ES-I3 (cell line): ENCODE results near the gene CDHR2.
"Not testable (repeated sequence)": the region's sequence is repeated elsewhere in the genome, so short reads cannot be mapped to it uniquely, and the experiment has no call there.

Experiments used
- H3K36me3 ChIP-seq: 2 replicates; pipeline ENCODE4 v1.6.1; 2013; ENCODE audit warnings: mild to moderate bottlenecking, low read length, control low read depth, moderate library complexity; ENCODE audit not compliant: insufficient read depth
- H3K4me1 ChIP-seq: 2 replicates; pipeline ENCODE4 v1.6.1; 2013; ENCODE audit warnings: mild to moderate bottlenecking, control low read depth, low read length; ENCODE audit not compliant: insufficient read depth
- H3K9ac ChIP-seq: 2 replicates; pipeline ENCODE4 v1.6.1; 2013; ENCODE audit warnings: low read depth, mild to moderate bottlenecking, low read length, moderate library complexity
- H3K9me3 ChIP-seq: 2 replicates; pipeline ENCODE4 v1.6.1; 2013; ENCODE audit warnings: mild to moderate bottlenecking, low read length, moderate library complexity; ENCODE audit not compliant: control insufficient read depth, insufficient read depth

Gene CDHR2

GRCh38 chr5:176581361-176581760 is 32.2 kb downstream of the CDHR2 start:
- Histone ChIP-seq H3K4me1 (no peaks in the 10 kb centered on the region), H3K36me3 (no peaks in the 10 kb centered on the region), H3K9me3 (no peaks in the 10 kb centered on the region), H3K9ac (no peak overlapping the region)

- H3K4me1 ChIP-seq: no peaks in the 10 kb centered on the region
- H3K9ac ChIP-seq: no peak overlapping the region
Observed at GRCh38 chr5:176583076-176583475, 33.9 kb downstream of the CDHR2 start.

GRCh38 chr5:176587398-176587797 is 38.3 kb downstream of the CDHR2 start:
- no peaks in the 10 kb centered on the region for H3K4me1 ChIP-seq

More at GRCh38 chr5:176583076-176583475, 33.9 kb downstream of the CDHR2 start:
- Histone ChIP-seq H3K9me3 (no peaks in the 10 kb centered on the region), H3K36me3 (no peaks in the 10 kb centered on the region)

DNA sequence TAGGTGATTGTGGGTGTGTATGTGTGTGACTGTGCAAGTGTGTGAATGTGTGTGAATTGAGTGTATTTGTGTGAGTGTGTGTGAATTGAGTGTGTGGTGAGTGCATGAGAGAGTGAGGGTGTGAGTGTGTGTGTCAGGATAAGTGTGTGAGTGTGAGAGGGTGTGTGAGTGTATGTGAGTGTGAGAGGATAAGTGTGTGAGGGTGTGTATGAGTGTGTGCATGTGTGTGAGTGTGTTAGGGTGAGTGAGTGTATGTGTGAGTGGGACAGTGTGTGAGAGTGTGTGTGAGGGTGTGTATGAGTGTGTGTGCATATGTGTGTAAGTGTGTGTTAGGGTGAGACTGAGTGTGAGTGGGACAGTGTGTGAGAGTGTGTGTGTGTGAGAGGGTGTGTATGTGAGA is 39.2 kb downstream of the CDHR2 start:
- Histone ChIP-seq H3K9me3 (no peaks in the 10 kb centered on the region), H3K9ac (no peak overlapping the region), H3K36me3 (no peaks in the 10 kb centered on the region), H3K4me1 (no peaks in the 10 kb centered on the region)

More at GRCh38 chr5:176587398-176587797, 38.3 kb downstream of the CDHR2 start:
- Histone ChIP-seq H3K9me3 (no peaks in the 10 kb centered on the region), H3K9ac (no peak overlapping the region), H3K36me3 (no peaks in the 10 kb centered on the region)

GRCh38 chr5:176589039-176589769 is 40.1 kb downstream of the CDHR2 start:
- Histone ChIP-seq H3K36me3 (no peaks in the 10 kb centered on the region), H3K4me1 (no peaks in the 10 kb centered on the region), H3K9ac (no peak overlapping the region), H3K9me3 (no peaks in the 10 kb centered on the region)

- no peaks in the 10 kb centered on the region for H3K4me1 ChIP-seq
- no peaks in the 10 kb centered on the region for H3K36me3 ChIP-seq
- H3K9ac ChIP-seq: no peak overlapping the region
Observed at GRCh38 chr5:176590035-176590717, 41.0 kb downstream of the CDHR2 start.

DNA sequence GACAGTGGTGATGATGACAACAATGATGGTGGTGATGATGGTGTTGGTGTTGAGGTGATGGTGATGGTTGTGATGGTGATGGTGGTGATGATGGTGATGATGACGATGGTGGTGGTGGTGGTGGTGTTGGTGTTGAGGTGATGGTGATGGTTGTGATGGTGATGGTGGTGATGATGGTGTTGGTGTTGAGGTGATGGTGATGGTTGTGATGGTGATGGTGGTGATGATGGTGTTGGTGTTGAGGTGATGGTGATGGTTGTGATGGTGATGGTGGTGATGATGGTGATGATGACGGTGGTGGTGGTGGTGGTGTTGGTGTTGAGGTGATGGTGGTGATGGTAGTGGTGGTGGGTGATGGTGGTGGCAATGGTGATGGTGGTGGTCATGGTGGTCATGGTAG is 42.5 kb downstream of the CDHR2 start:
- H3K4me1 ChIP-seq, H3K36me3 ChIP-seq, H3K9ac ChIP-seq, H3K9me3 ChIP-seq: not testable (repeated sequence)

More at GRCh38 chr5:176590035-176590717, 41.0 kb downstream of the CDHR2 start:
- no peaks in the 10 kb centered on the region for H3K9me3 ChIP-seq

DNA sequence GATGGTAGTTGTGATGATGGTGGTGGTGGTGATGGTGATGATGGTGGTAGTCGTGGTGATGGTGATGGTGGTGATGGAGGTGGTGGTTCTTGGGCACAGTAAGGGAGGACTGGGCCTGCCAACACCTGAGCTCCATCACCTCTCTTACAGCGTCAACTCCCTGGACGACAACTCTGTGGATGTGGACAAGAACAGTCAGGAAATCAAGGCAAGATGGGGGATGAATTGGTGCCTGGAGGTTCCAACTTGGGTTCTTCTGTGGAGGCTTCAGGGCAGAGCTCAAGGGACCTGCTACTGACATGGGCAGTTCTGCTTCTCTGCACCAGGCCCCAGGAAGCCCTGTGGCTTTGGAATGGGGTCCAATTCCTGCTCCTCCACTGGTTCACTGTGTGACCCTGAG is 43.4 kb downstream of the CDHR2 start:
- Histone ChIP-seq H3K9ac (no peak overlapping the region), H3K9me3 (peaks cover 6% of the 10 kb centered on the region; the same call in 1 of the 2 replicates), H3K4me1 (no peaks in the 10 kb centered on the region), H3K36me3 (no peaks in the 10 kb centered on the region)

DNA sequence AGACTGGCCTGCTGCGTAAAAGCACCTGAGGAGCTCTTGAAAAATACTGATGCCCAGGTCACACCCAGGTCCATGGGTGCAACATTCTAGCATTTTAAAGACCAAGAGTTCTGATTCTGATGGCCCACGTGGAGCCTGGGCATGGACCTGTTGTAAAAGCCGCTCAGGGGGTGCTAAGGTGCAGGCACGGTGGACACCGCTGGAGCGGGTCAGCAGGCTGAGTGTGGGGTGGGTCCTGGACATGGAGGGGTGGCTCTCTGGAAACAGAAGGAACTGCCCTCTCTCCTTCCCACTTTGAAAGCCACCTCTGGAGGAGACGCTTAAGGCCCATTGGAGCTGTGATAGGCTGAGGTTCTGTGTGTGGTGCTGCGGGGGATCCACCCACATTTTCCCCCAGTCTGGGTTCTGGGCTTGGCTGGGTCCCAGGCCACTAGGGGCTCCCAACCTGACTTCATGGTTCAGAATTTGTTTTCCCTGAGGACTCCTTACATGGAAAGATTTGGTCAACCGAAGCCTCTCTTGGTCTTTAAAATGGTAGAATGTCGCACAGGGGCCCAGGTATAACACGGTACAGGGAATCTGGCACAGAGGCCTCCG is 44.2 kb downstream of the CDHR2 start:
- H3K9me3 ChIP-seq: peaks cover 7% of the 10 kb centered on the region; the same call in 1 of the 2 replicates
- H3K9ac ChIP-seq: no peak overlapping the region
- H3K36me3 ChIP-seq: no peaks in the 10 kb centered on the region
- H3K4me1 ChIP-seq: no peaks in the 10 kb centered on the region

DNA sequence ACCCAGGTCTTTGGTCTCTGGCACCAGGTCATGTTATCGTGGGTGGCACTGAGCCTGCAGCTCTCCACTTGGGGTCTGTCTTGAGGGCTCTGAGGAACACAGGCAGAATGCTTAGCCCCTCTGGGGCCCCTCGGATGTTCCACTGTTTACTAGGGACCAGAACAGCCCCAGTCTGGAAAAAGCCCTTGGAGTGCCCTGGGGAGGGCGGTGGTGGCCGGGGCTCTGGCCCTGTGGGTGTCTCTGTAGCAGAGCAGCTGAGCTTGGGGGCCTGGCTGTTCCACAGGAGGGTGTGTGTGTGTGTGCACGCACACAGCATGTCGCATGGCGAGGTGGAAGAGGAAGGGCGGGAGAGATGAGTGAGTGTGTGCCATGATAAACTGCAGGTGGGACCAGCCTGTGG is 45.4 kb downstream of the CDHR2 start:
- peaks cover 7% of the 10 kb centered on the region; the same call in 1 of the 2 replicates for H3K9me3 ChIP-seq
- H3K4me1 ChIP-seq: no peaks in the 10 kb centered on the region
- no peaks in the 10 kb centered on the region for H3K36me3 ChIP-seq
- no peak overlapping the region for H3K9ac ChIP-seq

DNA sequence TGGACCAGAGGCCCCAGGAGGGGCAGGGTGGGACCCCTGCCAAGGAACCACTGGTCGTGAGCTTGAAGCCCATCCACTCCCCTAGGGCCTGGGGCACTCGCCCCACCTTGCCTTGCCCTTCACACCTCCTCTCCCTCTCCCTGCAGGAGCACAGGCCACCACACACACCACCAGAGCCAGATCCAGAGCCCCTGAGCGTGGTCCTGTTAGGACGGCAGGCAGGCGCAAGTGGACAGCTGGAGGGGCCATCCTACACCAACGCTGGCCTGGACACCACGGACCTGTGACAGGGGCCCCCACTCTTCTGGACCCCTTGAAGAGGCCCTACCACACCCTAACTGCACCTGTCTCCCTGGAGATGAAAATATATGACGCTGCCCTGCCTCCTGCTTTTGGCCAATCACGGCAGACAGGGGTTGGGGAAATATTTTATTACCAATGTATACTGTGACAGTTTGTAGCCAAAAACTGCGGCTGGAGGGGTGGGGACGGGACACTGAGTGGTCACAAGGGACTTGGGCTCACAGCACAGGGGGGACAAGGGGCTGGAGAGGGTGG is 46.3 kb downstream of the CDHR2 start:
- H3K9me3 ChIP-seq: peaks cover 7% of the 10 kb centered on the region; the same call in 1 of the 2 replicates
- H3K9ac ChIP-seq: no peak overlapping the region

GRCh38 chr5:176596069-176596644 is 47.0 kb downstream of the CDHR2 start:
- Histone ChIP-seq H3K4me1 (no peaks in the 10 kb centered on the region), H3K9me3 (peaks cover 7% of the 10 kb centered on the region; the same call in 1 of the 2 replicates), H3K9ac (no peak overlapping the region), H3K36me3 (no peaks in the 10 kb centered on the region)

More for the DNA sequence above, 46.3 kb downstream of the CDHR2 start:
- Histone ChIP-seq H3K36me3 (no peaks in the 10 kb centered on the region), H3K4me1 (no peaks in the 10 kb centered on the region)

DNA sequence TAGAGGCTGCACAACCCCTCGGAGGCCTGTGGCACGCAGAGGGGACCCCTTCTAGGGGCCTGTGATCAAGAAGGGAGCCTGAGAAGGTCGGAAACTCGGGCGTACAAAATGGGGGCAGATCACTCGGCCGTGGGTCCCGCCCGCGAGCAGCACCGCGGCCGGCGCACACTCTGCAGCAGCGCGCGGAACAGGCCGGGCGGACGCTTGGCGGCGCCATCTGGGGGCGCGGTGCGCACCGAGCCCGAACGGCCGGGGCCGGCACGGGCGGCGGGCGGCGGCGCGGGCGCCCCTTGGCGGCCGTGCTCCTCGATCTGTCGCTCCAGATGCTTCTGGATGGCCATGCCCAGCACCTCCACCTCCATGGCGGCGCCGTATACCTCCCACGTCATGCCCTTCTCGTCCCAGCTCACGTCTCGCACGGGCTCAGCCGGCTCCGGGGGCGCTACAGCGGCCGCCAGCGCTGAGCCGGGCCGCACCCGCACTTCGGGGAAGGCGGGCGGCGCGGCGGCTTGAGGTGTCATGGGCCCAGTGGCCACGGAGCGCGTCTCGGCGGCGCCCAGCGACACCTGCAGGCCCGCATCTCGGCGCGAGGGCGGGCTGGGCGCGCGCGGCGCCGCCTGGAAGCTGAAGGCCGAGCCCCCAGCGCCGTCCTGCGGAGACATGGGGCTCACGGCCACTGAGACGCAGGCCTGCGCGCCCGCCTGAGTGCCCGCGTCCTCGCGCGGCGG is 47.7 kb downstream of the CDHR2 start:
- Histone ChIP-seq H3K36me3 (no peaks in the 10 kb centered on the region), H3K9me3 (peaks cover 7% of the 10 kb centered on the region; the same call in 1 of the 2 replicates), H3K9ac (peak overlapping the region; percentile 41; the same call in 1 of the 2 replicates), H3K4me1 (no peaks in the 10 kb centered on the region)
